Activated B cell treated with CpG ODN at 0.5 μM for 24 hours (primary cell): ENCODE data around the gene DERL3. TPM values are rescaled to one million over a fixed set of nuclear protein-coding genes. Genes with fewer than 3 reads are reported as not detected.

Experiments
- ATAC-seq: fragments of 200-7000 bp; cut with Tn5 transposase; one replicate; pipeline ENCODE4 v1.10.0; 2021; ENCODE audit warnings: low read depth, mild to moderate bottlenecking, moderate library complexity
- CTCF ChIA-PET: fragments of 350-600 bp; sonication (Branson Sonifier 250); formaldehyde crosslinking; loops from one replicate; lab custom pipeline; 2021; ENCODE audit warnings: antibody characterized with exemption; lab: Charles Lee
- POLR2A ChIA-PET: fragments of 350-600 bp; sonication (Branson Sonifier 250); formaldehyde crosslinking; loops from one replicate; lab custom pipeline; 2021; ENCODE audit warnings: antibody characterized with exemption; lab: Charles Lee
- DNase-seq: peaks from one replicate; pipeline ENCODE4 v3.0.0; 2022
- H3K27ac Mint-ChIP-seq: one replicate; pipeline ENCODE4 v1.8.0; 2020; ENCODE audit warnings: mixed read lengths
- H3K27me3 Mint-ChIP-seq: one replicate; pipeline ENCODE4 v1.8.0; 2021; ENCODE audit warnings: mixed read lengths
- H3K36me3 Mint-ChIP-seq: one replicate; pipeline ENCODE4 v1.8.0; 2021; ENCODE audit warnings: low read depth, mixed read lengths
- H3K4me1 Mint-ChIP-seq: one replicate; pipeline ENCODE4 v1.8.0; 2021; ENCODE audit warnings: mixed read lengths
- H3K4me3 Mint-ChIP-seq: one replicate; pipeline ENCODE4 v1.8.0; 2020; ENCODE audit warnings: mild to moderate bottlenecking, mixed read lengths
- H3K9me3 Mint-ChIP-seq: one replicate; pipeline ENCODE4 v1.8.0; 2020; ENCODE audit warnings: mixed read lengths
- intact Hi-C: fragments of 100-400 bp; cut with micrococcal nuclease; formaldehyde crosslinking; loops from one replicate; pipeline ENCODE4 v1.15.1; 2024
- total RNA-seq: library from RNA; stranded (reverse); gene quantifications from 2 replicates; pipeline ENCODE4 v1.2.3, GENCODE V29; 2022
- TF ChIP-seq, protein P1 (sequence below): fragments of 200-600 bp; IDR thresholded peaks from one replicate; pipeline ENCODE4 v1.8.0; 2022; ENCODE audit warnings: antibody characterized with exemption, mild to moderate bottlenecking

DERL3 gene
- total RNA-seq, 1 donor from 2014 or later: 18.3 TPM

DNA sequence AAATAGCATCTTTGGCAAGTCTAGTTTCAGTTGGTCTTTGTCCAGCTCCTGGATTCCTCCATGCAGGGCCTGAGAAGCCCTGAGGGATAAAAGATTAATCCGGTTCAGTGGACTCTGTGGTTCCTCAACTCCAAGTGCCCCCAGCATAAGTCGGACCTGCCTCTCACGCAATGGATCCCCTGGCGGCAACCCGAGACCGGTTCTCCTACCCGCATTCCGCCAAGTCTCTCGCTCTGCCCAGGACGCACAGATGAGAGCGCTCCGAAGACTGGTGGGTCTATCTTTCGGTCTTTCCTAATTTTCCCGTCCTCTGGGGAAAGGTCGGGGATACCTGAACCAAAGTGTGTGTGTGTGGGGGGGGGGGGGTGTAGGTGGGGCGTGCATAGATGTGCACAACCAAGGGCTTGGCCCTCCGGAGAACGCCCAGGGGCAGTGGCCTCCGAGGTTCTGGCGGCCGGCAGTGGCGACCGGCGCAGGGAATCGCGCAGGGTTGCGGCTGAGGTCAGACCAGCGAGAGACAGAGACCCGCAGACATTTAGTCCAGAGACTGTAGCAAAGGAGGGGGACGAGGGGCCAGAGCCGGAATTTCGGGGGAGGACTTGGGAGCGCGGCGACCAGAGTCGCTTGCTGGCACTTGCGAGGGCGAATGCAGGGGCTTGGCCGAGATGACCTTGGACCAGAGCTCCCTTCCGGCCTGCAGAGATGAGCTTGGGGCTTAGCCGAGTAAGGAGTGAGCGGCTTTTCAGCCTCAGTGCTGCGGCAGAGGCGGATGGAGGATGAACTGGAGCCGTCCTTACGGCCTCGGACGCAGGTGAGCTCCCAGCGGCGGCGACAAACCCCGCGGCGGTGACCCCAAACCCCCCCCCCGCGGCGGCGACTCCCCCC is 18.2 kb upstream of the DERL3 start:
- H3K36me3 Mint-ChIP-seq: peaks cover 8% of the 10 kb centered on the region
- H3K4me1 Mint-ChIP-seq: peaks cover 21% of the 10 kb centered on the region
- TF ChIP-seq, protein P1, sequence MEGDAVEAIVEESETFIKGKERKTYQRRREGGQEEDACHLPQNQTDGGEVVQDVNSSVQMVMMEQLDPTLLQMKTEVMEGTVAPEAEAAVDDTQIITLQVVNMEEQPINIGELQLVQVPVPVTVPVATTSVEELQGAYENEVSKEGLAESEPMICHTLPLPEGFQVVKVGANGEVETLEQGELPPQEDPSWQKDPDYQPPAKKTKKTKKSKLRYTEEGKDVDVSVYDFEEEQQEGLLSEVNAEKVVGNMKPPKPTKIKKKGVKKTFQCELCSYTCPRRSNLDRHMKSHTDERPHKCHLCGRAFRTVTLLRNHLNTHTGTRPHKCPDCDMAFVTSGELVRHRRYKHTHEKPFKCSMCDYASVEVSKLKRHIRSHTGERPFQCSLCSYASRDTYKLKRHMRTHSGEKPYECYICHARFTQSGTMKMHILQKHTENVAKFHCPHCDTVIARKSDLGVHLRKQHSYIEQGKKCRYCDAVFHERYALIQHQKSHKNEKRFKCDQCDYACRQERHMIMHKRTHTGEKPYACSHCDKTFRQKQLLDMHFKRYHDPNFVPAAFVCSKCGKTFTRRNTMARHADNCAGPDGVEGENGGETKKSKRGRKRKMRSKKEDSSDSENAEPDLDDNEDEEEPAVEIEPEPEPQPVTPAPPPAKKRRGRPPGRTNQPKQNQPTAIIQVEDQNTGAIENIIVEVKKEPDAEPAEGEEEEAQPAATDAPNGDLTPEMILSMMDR: no peak
- H3K27me3 Mint-ChIP-seq: no peaks in the 10 kb centered on the region
- intact Hi-C loops: loop anchor here (5.0 kb wide), 2 partner anchors 35 to 55 kb away; partner anchors contain the start of gene MIF
- ChIA-PET POLR2A (interaction anchor here (0.6 to 3.3 kb wide), 48 partner anchors 8 to 787 kb away, joined by 3 to 84 read pairs (median 5); partner anchors contain the start of genes CABIN1, CHCHD10, DERL3 and GUCD1), CTCF (interaction anchor here (0.7 to 3.0 kb wide), 9 partner anchors 7 to 300 kb away, joined by 3 to 16 read pairs (median 6); partner anchors contain the start of genes CHCHD10 and MIF)
- no peaks in the 10 kb centered on the region for H3K9me3 Mint-ChIP-seq
- peak; percentile 48 for DNase-seq
- peak overlapping the region; percentile 91 for H3K4me3 Mint-ChIP-seq
- ATAC-seq: peak; percentile 41
- peak overlapping the region; percentile 94 for H3K27ac Mint-ChIP-seq

DNA sequence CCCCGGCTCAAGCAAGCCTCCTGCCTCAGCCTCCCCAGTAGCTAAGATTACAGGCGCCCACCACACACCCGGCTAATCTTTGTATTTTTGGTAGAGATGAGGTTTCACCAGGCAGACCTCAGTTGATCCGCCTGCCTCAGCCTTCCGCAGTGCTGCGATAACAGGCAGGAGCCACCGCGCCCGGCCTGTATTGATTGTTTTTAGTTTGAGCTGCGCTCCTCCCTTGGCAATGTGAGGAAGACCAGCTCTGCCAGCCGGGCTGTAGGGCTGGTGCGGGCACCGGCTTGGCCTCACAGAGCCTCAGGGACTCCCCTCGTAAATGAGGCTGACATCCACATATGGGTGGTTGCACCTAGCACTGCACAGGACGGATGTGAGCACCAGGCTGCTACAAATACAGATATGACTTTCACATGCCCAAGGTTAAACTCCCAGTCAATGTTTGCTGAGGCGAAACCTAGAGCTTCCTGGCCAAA is 11.4 kb upstream of the DERL3 start:
- DNase-seq: no peak
- no peaks in the 10 kb centered on the region for H3K36me3 Mint-ChIP-seq
- POLR2A ChIA-PET: interaction anchor here (0.6 to 4.1 kb wide), 16 partner anchors 7 to 800 kb away, joined by 3 to 18 read pairs (median 4); partner anchors contain the start of genes DERL3, MIF, MMP11 and SLC2A11

DNA sequence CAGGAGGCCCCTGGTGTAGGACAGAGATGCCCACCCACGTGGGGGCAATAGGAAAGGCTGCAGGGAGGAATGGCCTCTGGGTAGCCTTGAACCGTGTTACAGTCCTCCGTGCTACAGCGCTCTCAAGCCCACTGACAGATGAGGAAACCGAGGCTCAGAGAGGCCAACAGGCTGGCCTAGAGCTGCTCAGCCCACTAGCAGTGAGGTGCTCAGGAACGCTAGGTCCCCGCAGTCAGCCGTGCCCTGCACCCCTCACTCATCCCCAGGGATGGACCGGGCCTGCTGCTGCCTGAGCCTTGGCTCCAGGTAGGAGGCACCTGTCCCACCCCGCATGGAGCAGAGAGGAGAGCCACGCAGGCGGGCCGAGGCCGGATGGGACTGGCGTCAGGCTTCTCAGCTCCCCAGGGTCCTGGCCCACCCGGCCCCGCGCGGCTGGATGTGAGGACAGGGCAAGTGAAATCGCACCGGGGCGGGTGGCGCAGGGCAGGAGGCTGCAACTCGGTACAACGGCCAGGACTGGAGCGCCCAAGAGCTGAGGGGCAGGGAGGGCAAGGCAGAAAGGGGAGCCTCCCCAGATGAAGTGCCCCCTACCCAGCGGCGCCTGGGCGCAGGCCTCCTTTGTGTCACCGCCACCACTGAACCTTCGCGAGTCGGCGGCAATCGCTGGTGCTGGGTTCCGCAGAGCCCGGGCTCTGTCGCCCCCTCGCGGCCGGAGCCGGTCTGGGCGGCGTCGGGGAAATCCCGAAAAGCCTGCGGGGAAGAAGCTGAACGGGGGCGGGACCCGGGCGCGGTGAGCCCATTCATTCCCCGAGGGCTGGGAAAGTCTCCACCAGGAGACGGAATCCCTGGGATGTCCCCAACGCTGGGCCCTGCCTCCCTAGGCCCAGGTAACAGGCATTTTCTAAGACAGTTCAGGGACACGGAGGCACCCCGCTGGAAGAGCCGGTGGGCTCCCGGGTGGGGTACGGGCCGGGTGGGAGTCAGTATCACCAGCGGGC is 10.5 kb upstream of the DERL3 start:
- ChIA-PET CTCF (interaction anchor here (0.6 to 4.3 kb wide), 25 partner anchors 9 to 310 kb away, joined by 3 to 33 read pairs (median 4); partner anchors contain the start of genes C22orf15, CHCHD10, MMP11 and SLC2A11), POLR2A (interaction anchor here (0.6 to 4.1 kb wide), 15 partner anchors 8 to 799 kb away, joined by 3 to 18 read pairs (median 4); partner anchors contain the start of genes DERL3, MIF, MMP11 and SLC2A11)
- ATAC-seq: peak; percentile 78
- intact Hi-C loops: loop anchor here (5.0 to 10.0 kb wide), 3 partner anchors 132 to 445 kb away; no protein-coding TSS in a partner anchor
- peaks cover 69% of the 10 kb centered on the region for H3K4me1 Mint-ChIP-seq
- TF ChIP-seq, protein P1: peak; percentile 60
- H3K36me3 Mint-ChIP-seq: no peaks in the 10 kb centered on the region
- H3K4me3 Mint-ChIP-seq: peak overlapping the region; percentile 70
- H3K27ac Mint-ChIP-seq: no peak overlapping the region
- H3K27me3 Mint-ChIP-seq: no peaks in the 10 kb centered on the region
- no peaks in the 10 kb centered on the region for H3K9me3 Mint-ChIP-seq
- peak; percentile 95 for DNase-seq

More for the DNA sequence above, 11.4 kb upstream of the DERL3 start:
- Mint-ChIP-seq H3K27me3 (no peaks in the 10 kb centered on the region), H3K9me3 (no peaks in the 10 kb centered on the region), H3K4me3 (peak overlapping the region; percentile 71), H3K27ac (peak overlapping the region; percentile 41), H3K4me1 (peaks cover 60% of the 10 kb centered on the region)
- CTCF ChIA-PET: interaction anchor here (0.6 to 4.3 kb wide), 25 partner anchors 8 to 311 kb away, joined by 3 to 33 read pairs (median 4); partner anchors contain the start of genes C22orf15, CHCHD10, MMP11 and SLC2A11
- peak; percentile 37 for ATAC-seq
- TF ChIP-seq, protein P1: no peak
- intact Hi-C loops: no loop called here

DNA sequence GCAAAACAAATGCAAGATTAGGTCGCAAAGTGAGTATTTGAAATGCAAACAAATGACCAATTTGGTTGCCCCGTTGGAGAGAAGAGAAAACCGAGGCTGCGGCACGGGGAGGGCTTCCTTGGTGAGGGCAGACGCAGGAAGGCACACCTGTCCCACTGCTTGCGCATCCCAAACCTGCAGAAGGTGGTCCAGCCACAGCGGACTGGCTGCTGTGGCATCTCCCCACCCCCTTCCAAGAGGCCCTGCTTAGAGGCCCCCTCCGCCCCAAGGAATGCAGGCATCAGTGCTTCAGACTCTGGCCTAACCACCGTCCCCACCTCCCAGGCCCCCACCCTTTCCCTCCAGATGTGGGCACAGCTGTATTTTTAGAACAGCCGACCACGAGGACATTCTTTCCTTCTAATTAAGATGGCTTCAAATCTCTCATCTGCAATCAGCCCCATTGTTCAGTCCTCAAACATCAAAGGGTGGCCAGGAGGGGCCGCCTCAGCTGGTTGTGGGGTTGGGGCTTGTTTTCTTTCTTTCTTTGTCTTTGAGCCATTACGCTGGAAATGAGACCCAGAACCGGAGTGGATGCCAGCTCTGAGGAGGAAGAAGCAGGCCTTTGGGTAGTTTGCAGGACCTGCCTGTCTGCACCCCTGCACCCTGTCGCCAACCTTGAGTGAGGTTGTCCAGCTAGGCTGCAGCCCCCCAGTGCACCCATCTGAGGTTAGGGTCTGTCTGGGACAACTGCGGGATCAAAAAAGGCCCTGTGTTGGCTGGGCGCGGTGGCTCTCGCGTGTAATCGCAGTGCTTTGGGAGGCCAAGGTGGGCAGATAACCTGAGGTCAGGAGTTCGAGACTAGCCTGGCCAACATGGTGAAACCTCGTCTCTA is 9.4 kb upstream of the DERL3 start:
- TF ChIP-seq, protein P1: no peak
- intact Hi-C loops: loop anchor here (1.0 to 10.0 kb wide), 4 partner anchors 131 to 443 kb away; no protein-coding TSS in a partner anchor
- Mint-ChIP-seq H3K9me3 (no peaks in the 10 kb centered on the region), H3K27me3 (no peaks in the 10 kb centered on the region), H3K4me3 (no peak overlapping the region), H3K36me3 (no peaks in the 10 kb centered on the region), H3K27ac (peak overlapping the region; percentile 35), H3K4me1 (peaks cover 77% of the 10 kb centered on the region)
- POLR2A ChIA-PET: interaction anchor here (0.6 to 4.1 kb wide), 6 partner anchors 9 to 234 kb away, joined by 3 to 18 read pairs (median 11); partner anchors contain the start of genes DERL3 and SLC2A11
- DNase-seq (no peak), ATAC-seq (no peak)
- CTCF ChIA-PET: interaction anchor here (1.4 to 4.3 kb wide), 6 partner anchors 9 to 111 kb away, joined by 5 to 33 read pairs (median 17); partner anchors contain the start of genes CHCHD10, MMP11 and SLC2A11
